ENCODE results near the gene ENTREP3. TPM values are rescaled to one million over a fixed set of nuclear protein-coding genes. Genes with fewer than 3 reads are reported as not detected.
"Not testable (repeated sequence)": the region's sequence is repeated elsewhere in the genome, so short reads cannot be mapped to it uniquely, and the experiment has no call there.

Gene ENTREP3
- total RNA-seq, 1 experiment from 2014 or later: 32.3 TPM

DNA sequence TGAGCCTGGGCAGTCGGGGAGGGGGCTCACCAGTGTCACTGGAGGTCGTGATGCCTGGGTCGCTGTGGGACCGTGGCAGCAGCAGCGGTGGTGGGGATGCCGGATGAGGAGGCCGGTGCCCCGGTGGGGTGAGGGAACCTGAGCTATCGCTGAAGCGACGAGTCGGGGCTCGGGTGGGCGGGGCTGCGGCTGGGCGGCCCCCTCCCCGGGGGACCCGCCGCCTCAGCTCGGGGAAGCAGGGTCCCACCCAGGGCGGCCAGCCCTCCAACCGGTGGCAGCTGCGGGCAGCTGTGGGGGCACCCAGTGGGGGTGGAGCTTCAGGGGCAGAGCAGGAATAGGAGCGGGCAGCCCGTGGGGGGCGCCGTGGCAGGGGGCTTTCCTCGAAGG lies 5.0 kb downstream of the ENTREP3 start:
- H3K4me3 Mint-ChIP-seq (ENCODE audit: unreplicated experiment): no peak overlapping the region
- peaks cover 15% of the 10 kb centered on the region for H3K4me1 Mint-ChIP-seq (ENCODE audit: insufficient read depth, unreplicated experiment)
- POLR2A ChIA-PET: interaction anchor here (0.6 to 7.5 kb wide), 12 partner anchors 9 to 1031 kb away, joined by 3 to 45 read pairs (median 4); partner anchors contain the start of genes CLK2, MTX1, RUSC1 and SCAMP3
- no peaks in the 10 kb centered on the region for H3K36me3 Mint-ChIP-seq (ENCODE audit: insufficient read depth, unreplicated experiment)
- no TSS peak for BruUV-seq (replicated peaks)
- intact Hi-C loops (cut with micrococcal nuclease): loop anchor here (1.0 to 2.0 kb wide), 4 partner anchors 58 to 341 kb away; partner anchors contain the start of gene FDPS
- no peak overlapping the region for H3K27ac Mint-ChIP-seq (ENCODE audit: low read depth, unreplicated experiment)
- CTCF ChIA-PET: interaction anchor here (0.6 to 10.0 kb wide), 71 partner anchors 9 to 1270 kb away, joined by 3 to 238 read pairs (median 4); partner anchors contain the start of genes CLK2, FDPS, HCN3 and KRTCAP2
- H3K27me3 Mint-ChIP-seq (ENCODE audit: insufficient read depth, unreplicated experiment): no peaks in the 10 kb centered on the region
- no peak for DNase-seq (ENCODE audit: unreplicated experiment)
- TF ChIP-seq, protein P1, sequence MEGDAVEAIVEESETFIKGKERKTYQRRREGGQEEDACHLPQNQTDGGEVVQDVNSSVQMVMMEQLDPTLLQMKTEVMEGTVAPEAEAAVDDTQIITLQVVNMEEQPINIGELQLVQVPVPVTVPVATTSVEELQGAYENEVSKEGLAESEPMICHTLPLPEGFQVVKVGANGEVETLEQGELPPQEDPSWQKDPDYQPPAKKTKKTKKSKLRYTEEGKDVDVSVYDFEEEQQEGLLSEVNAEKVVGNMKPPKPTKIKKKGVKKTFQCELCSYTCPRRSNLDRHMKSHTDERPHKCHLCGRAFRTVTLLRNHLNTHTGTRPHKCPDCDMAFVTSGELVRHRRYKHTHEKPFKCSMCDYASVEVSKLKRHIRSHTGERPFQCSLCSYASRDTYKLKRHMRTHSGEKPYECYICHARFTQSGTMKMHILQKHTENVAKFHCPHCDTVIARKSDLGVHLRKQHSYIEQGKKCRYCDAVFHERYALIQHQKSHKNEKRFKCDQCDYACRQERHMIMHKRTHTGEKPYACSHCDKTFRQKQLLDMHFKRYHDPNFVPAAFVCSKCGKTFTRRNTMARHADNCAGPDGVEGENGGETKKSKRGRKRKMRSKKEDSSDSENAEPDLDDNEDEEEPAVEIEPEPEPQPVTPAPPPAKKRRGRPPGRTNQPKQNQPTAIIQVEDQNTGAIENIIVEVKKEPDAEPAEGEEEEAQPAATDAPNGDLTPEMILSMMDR (IDR thresholded peaks at IDR 0.05; ENCODE audit: unreplicated experiment): no peak
- H3K9me3 Mint-ChIP-seq (ENCODE audit: unreplicated experiment): no peaks in the 10 kb centered on the region

DNA sequence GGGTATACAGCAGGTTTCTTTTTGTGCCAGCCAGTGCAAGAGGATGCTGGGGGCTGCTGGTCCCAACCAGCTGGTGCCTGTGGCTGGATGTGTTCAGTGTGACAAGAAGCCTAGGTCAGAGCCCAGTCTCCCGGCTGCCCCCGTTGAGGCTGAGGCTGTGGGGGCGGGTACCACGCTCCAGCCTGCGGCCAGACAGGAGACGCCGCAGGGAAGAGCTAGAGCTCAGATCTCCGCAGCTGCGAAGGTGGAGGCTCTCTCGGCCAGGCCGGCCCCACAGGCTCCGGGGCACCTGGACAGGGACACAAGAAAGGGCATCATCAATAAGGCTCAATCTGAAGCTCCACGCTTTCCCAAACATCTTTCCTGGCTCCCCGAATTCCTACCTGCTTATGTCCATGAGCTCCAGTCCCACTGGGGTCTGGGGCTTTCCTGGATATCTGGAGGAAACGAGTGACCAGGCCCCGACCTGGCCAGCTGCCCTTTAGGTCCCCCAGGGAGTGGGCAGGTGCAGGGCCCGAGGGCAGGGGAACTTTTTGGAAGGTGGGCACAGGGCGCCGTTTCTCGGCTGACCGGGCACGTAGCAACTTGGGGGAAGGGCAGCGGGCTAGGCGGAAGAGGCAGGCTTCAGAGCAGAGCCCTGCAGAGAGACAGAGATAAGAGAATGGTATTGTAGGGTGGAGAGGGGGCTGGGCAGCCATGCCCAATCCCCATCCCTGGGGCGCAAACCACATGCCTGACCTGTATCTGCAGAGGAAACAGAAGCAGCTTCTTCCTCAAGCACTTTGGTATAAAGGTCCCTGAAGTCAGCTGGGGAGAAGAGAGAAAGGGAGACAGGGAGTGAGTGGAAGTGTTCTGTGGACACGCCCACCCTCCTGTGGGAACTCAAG lies 7.4 kb downstream of the ENTREP3 start:
- TF ChIP-seq, protein P1 (IDR thresholded peaks at IDR 0.05; ENCODE audit: unreplicated experiment): no peak
- POLR2A ChIA-PET: interaction anchor here (0.5 to 7.5 kb wide), 6 partner anchors 13 to 1464 kb away, joined by 3 to 45 read pairs (median 4); partner anchors contain the start of gene SCAMP3

DNA sequence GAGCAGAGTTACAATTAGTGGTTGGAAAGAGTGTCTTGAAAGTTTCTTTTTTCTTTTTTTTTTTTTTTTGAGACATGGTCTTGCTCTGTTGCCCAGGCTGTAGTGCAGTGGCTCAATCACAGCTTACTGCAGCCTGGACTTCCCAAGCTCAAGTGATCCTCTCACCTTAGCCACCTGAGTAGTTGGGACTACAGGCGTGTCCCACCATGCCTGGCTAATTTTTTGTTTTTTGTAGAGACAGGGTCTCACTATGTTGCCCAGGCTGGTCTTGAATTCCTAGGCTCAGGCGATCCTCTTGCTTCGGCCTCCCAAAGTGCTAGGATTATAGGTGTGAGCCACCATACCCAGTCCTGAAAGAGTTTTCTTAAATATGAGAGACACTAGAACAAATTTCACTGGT lies 8.5 kb downstream of the ENTREP3 start:
- H3K4me3 Mint-ChIP-seq (ENCODE audit: unreplicated experiment); H3K27ac Mint-ChIP-seq (ENCODE audit: low read depth, unreplicated experiment); DNase-seq (ENCODE audit: unreplicated experiment); BruUV-seq (replicated peaks); H3K4me1 Mint-ChIP-seq (ENCODE audit: insufficient read depth, unreplicated experiment); H3K36me3 Mint-ChIP-seq (ENCODE audit: insufficient read depth, unreplicated experiment); H3K9me3 Mint-ChIP-seq (ENCODE audit: unreplicated experiment); H3K27me3 Mint-ChIP-seq (ENCODE audit: insufficient read depth, unreplicated experiment); intact Hi-C loops (cut with micrococcal nuclease): not testable (repeated sequence)
- CTCF ChIA-PET: interaction anchor here (0.8 to 10.0 kb wide), 6 partner anchors 13 to 103 kb away, joined by 3 to 238 read pairs (median 102); partner anchors contain the start of genes CLK2, HCN3, MTX1 and RUSC1
- POLR2A ChIA-PET: interaction anchor here (2.0 to 7.5 kb wide), 3 partner anchors 9 to 53 kb away, joined by 8 to 45 read pairs (median 14); partner anchors contain the start of genes ENTREP3 and SCAMP3

More for the DNA sequence above, 7.4 kb downstream of the ENTREP3 start:
- no peak overlapping the region for H3K27ac Mint-ChIP-seq (ENCODE audit: low read depth, unreplicated experiment)
- H3K4me1 Mint-ChIP-seq (ENCODE audit: insufficient read depth, unreplicated experiment): peaks cover 9% of the 10 kb centered on the region
- no peak for DNase-seq (ENCODE audit: unreplicated experiment)
- BruUV-seq (replicated peaks): no TSS peak
- CTCF ChIA-PET: interaction anchor here (0.6 to 10.0 kb wide), 12 partner anchors 12 to 818 kb away, joined by 3 to 238 read pairs (median 13); partner anchors contain the start of genes CLK2, FDPS, HCN3 and MTX1
- H3K36me3 Mint-ChIP-seq (ENCODE audit: insufficient read depth, unreplicated experiment): peaks cover 7% of the 10 kb centered on the region
- intact Hi-C loops (cut with micrococcal nuclease): no loop called here
- no peaks in the 10 kb centered on the region for H3K9me3 Mint-ChIP-seq (ENCODE audit: unreplicated experiment)
- H3K27me3 Mint-ChIP-seq (ENCODE audit: insufficient read depth, unreplicated experiment): no peaks in the 10 kb centered on the region
- no peak overlapping the region for H3K4me3 Mint-ChIP-seq (ENCODE audit: unreplicated experiment)

DNA sequence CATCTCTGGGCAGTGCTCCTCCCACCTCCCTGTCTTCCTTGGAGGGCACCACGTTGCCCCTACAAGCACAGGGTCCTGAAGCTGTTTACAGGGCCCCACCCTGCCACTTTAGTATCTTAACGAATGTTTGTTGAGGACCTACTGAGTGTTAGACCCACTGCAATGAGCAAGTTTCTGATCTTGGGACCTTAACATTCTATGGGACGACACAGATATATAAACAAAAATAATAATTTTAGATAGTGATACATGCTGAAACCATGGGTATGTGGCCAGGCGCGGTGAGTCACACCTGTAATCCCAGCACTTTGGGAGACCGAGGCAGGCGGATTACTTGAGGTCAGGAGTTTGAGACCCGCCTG lies 10.1 kb downstream of the ENTREP3 start:
- H3K27me3 Mint-ChIP-seq (ENCODE audit: insufficient read depth, unreplicated experiment): no peaks in the 10 kb centered on the region
- H3K36me3 Mint-ChIP-seq (ENCODE audit: insufficient read depth, unreplicated experiment): peaks cover 7% of the 10 kb centered on the region
- no TSS peak for BruUV-seq (replicated peaks)
- DNase-seq (ENCODE audit: unreplicated experiment): no peak
- no peak overlapping the region for H3K27ac Mint-ChIP-seq (ENCODE audit: low read depth, unreplicated experiment)
- POLR2A ChIA-PET: interaction anchor here (0.6 to 3.5 kb wide), 11 partner anchors 11 to 406 kb away, joined by 3 to 34 read pairs (median 5); partner anchors contain the start of genes CLK2, ENTREP3, KRTCAP2 and SCAMP3
- no peaks in the 10 kb centered on the region for H3K9me3 Mint-ChIP-seq (ENCODE audit: unreplicated experiment)
- peak overlapping the region; percentile 70 for H3K4me3 Mint-ChIP-seq (ENCODE audit: unreplicated experiment)
- intact Hi-C loops (cut with micrococcal nuclease): no loop called here
- peaks cover 24% of the 10 kb centered on the region for H3K4me1 Mint-ChIP-seq (ENCODE audit: insufficient read depth, unreplicated experiment)
- CTCF ChIA-PET: interaction anchor here (0.5 to 3.2 kb wide), 8 partner anchors 14 to 347 kb away, joined by 3 to 15 read pairs (median 4); partner anchors contain the start of gene THBS3
- TF ChIP-seq, protein P1 (IDR thresholded peaks at IDR 0.05; ENCODE audit: unreplicated experiment): no peak
